Left forelimb (tissue), 1 donor: ENCODE results near the gene IGHMBP2.
"Not testable (repeated sequence)": the region's sequence is repeated elsewhere in the genome, so short reads cannot be mapped to it uniquely, and the experiment has no call there.

Source experiments
- DNase-seq: peaks from one replicate; pipeline ENCODE4 v3.0.0-alpha.2; 2018; ENCODE audit warnings: low spot score

Gene IGHMBP2

DNA sequence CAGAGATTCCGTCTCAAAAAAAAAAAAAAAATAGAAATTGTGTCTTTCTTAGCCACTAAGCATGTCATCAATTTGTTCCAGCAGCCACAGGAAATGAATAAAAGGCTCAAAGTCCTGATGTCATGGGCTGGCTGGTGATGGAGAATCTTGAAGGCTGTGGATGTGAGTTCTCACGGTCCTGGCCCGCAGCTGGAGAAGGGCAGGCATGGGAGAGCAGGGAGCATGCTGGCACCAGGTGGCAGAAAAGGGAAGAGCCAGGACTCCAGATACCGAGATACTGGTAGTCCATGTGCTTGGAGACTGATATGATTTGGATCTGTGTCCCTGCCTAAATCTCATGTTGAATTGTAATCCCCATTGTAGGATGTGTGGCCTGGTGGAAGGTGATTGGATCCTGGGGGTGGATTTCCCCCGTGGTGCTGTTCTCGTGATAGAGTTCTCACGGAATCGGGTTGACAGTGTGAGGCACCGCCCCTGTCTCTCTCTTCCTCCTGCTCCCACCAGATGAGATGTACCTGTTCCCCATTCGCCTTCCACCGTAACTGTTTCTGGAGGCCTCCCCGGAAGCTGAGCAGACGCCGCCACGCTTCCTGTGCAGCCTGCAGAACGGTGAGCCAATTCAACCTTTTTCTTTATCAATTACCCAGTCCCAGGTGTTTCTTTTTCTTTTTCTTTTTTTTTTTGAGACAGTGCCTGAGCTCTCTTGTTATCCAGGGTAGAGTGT, 59.0 kb downstream of the IGHMBP2 start:
- DNase-seq = no peak

DNA sequence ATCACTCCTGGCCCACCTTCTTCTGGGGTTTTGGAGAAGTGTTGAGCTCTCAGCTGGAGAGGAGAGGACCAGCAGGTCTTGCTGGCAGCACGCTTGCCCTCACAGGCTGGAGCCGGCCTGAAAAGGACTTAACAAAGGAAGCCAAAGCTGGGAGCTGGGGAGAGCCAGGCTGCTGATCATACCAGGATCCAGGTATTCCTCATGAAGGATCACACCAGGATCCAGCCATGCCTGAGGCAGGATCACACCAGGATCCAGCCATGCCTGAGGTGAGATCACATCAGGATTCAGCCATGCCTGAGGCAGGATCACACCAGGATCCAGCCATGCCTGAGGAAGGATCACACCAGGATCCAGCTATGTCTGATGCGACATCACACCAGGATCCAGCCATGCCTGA, 60.1 kb downstream of the IGHMBP2 start:
- DNase-seq = no peak

DNA sequence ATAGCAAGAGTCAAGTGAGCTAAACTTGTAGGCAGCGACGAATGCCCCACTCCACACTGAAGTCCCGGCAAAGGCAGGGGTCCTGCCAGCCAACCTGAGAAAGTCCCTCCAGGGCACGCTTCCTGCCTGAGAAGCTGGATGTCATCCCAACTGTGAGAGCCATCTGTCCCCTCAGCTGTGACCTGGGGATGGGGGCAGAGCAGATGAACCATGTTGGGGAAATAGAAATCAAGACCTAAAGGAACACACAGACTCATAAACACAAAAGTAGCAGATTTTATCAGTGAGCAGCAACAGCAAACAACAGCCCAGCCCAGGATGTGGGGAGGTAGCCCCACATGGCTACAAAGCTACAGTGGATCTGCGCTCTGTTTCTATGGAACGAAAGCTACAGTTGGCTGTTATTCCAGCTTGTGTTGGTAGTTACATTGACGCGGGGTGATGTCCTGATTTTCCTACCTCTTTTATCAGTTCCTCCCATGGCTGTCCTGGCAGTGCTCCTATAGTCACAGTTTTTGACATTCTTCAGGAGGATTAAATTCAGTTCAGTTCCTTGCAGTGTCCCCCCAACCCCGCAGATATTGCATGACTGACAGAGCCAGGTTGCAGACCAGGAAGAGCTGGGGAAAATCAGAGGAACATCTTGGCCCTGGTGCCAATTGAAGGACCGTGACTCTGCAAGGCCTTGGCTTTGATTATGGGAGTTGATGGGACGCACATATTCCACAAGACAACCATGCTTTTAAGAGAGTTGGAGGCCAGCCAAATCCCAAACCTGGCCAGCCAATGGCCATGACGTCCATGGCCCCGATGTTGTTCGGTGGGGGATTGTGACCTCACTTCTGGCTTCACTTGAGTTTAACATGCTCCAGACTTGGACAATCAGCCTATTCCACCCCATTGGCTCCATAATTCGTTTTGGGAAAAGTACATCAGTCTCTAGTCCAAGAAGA, 62.5 kb downstream of the IGHMBP2 start:
- DNase-seq = peak; percentile 80

DNA sequence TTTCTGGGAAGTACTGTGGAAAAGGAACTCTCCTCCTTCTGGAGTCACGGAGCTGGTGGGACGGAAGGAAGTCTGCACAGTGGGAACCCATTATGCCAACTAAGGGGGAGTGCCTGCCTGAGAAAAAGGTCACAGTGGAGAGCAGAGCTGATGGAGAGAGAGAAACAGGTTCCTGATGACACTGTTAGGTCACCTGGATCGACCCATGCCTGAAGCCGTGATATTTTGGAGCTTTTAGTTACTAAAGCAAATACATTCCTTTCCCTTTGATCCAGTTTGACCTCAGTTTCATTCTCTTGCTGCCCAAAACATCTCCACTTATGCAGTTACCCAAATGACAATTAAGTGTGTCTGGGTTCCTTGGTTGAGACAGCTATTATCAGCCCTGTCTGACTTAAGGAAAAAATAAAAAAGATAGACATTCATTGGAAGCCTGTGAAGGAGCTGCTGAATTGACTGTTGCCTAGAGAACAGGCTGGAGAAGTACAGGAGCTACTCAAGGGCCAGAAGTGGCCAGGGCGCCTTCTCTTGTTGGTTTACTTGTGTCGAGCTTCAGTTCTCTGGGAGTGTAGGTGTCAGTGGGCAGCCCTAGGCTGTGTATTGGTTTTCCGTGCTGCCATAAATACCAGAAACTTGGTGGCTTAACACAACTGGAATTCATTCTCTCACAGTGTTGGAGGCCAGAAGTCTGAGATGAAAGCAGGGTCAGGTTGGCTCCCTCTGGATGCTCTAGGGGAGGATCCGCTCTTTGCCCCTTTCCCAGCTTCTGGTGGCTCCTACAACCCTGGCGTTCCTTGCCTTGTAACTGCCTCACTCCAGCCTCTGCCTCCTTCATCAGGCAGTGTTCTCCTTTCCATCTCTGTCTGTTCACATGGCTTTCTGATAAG, 63.4 kb downstream of the IGHMBP2 start:
- no peak for DNase-seq

DNA sequence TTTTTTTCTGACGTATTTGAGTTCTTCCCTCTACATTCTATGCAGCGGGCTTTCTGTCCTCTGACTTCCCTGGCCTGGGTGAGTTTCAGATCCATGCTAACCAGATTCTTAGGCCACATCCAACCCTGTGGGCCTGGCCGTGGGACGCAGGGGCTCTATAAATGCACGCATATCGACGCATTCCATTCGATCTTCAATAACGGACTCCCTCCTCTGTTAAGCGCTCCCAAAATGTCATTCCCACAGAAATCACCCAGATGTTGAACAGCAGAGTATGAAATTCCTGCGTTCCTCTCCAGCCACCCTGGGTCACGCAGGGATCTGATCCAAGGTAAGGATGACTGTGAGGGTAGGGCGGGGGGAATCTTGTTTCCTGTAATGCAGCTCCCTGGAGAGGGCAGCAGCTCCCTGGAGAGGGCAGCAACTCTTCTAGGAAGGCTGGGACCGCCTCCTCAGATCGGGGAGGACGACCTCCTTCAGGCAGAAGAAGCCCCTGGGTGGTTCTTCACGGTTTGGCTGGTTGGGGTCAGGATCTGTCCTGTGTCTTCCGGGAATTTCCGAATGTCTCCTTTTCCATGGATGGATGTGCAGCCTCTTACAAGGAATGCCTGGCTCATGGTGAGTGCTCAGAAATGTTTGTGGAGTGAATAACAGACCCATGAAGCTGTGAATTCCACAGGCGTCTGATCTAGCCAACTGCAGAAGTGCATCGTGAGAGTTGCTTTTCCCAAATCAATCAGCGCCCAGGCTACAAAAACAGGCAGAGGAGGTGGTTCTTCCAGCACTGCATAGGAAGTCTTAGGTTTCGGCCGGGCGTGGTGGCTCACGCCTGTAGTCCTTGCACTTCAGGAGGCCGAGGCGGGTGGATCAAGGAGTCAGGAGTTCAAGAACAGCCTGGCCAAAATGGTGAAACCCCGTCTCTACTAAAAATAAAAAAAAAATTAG, 64.9 kb downstream of the IGHMBP2 start:
- no peak for DNase-seq

DNA sequence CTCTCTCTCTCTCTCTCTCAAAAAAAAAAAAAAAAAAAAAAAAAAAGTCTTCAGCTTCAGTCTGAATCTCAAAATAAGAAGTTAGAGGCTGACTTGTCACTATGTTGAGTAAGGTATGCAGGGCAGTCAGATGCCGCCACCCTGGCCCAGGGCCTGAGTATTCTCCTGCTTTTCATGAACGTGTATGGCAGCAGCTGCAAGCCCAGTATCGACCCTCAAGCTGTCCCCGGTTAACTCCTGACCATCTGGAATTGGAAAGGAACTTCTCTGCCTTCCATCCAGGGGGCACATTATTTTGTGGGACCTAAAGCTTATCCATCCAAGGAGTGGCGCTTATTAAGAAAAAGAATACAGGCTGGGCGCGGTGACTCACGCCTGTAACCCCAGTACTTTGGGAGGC, 65.7 kb downstream of the IGHMBP2 start:
- DNase-seq = no peak

DNA sequence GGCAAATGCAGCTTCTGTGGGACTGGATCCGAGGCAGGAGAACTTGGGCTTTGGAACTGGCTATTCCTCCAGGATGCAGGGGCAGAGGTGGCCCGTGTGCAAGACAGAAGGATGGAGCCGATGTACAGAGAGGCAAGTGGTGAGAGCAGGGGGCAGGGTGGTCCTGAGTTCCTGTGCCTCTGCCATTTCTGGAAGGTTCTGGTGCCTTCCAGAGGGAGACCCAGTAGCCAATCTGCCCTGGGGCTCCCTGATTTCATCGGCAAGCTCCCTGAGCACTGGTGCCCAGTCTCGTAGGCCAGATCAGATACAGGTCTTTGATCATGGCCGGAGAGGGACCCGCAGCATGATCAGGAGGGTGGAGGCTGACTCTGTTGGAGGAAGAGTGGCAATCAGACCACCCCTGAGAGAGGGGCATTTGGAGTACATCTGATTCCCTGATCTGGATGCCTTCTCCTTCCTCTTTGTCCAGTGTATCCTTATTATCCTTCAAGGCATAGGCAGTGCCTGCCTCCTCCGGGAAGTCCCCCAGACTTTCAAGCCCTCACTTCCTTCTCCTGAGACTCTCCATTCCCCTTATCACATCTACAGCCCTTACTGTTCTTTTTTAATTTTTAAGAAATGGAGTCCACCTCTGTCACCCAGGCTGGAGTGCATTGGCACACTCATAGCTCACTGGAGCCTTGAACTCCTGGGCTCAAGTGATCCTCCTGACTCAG, 67.4 kb downstream of the IGHMBP2 start:
- DNase-seq = no peak

DNA sequence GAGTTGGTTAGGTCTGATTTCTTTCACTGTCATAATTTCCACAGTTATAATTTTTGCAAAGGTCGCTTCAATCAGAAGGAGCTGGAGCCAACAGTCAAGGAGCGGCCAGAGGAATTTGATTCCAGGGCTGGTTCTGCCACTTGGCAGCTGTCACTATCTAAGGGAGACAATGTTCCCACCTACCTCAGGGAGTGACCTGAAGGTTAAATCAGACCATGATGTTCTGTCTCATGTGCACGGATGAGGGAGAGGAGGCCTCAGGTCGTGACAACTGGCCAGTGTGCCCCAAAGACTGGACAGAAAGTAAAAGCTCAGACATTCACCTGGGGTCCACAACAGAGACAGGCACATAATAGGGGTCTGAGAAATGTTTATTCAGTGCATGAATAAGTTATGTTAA, 69.5 kb downstream of the IGHMBP2 start:
- DNase-seq = no peak

DNA sequence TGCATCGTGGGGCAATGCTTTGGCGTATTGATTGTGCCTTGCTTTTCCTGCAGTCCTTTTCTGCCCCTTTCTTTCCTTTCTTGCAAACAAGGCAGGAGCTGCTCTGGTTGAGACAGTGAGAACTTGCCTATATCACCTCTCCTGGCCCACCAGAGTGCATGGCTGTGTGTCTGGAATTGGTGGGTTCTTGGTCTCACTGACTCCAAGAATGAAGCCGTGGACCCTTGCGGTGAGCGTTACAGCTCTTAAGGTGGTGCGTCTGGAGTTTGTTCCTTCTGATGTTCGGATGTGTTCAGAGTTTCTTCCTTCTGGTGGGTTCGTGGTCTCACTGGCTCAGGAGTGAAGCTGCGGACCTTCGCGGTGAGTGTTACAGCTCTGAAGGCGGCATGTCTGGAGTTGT, 70.0 kb downstream of the IGHMBP2 start:
- DNase-seq = not testable (repeated sequence)

DNA sequence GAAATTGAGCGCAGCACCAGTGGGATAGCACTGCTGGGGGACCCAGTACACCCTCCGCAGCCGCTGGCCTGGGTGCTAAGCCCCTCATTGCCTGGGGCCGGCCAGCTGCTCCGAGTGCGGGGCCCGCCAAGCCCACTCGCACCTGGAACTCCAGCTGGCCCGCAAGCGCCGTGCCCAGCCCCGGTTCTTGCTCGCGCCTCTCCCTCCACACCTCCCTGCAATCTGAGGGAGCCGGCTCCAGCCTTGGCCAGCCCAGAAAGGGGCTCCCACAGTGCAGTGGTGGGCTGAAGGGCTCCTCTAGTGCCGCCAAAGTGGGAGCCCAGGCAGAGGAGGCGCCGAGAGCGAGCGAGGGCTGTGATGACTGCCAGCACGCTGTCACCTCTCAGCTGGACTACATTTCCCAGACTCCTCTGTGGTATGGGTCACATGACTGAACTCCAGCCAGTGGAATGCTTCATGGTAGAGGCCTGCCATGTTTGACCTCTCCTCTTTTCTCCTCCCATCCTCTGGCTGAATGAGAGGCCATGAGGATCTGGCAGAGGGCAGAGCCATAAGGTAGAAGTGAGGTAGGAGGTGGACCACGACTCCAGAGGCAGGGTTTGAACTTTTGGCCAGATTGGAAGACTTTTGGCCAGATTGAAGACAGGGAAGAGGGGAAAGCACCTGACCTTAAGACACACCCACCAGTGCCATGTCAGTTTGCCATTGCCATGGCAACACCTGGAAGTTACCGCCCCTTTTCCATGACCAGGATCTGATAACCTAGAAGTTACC, 70.9 kb downstream of the IGHMBP2 start:
- DNase-seq = no peak

DNA sequence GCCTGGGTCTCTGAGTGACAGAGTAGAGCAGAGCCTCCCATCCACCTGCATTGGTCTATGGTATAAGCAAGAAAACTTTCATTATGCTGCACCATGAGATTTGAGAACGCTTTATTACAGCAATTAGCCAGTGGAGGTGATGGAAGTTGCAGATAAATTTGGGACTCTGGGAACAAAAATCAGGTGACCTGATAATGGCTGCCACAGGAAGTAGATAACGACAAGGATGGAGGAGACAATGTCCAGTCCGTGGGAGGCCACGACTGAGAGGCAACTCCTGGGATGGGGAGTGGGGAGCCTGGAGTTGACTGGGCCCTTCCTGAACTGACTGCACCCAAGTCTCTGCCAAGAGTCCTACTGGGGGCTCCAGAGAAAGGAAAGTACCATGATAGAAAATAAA, 72.4 kb downstream of the IGHMBP2 start:
- no peak for DNase-seq

DNA sequence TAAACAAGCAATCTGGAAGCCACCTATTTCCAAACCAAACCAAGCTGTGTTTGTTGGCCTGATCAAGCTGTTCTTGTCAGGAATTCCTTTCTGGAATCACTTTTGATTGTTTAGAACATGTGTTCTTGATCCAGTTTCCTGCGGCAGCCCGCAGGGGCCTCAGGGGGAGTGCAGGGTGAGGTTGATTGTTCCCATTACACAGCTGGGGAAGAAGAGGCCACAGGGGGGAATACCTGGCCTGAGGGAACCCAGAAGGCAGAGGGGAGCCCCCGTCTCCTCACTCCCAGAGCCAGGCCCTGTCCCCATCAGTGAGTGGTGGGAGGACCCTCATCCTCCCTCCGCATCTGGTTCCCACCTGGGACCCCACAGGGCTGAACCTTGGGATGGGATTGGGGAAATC, 72.9 kb downstream of the IGHMBP2 start:
- no peak for DNase-seq

DNA sequence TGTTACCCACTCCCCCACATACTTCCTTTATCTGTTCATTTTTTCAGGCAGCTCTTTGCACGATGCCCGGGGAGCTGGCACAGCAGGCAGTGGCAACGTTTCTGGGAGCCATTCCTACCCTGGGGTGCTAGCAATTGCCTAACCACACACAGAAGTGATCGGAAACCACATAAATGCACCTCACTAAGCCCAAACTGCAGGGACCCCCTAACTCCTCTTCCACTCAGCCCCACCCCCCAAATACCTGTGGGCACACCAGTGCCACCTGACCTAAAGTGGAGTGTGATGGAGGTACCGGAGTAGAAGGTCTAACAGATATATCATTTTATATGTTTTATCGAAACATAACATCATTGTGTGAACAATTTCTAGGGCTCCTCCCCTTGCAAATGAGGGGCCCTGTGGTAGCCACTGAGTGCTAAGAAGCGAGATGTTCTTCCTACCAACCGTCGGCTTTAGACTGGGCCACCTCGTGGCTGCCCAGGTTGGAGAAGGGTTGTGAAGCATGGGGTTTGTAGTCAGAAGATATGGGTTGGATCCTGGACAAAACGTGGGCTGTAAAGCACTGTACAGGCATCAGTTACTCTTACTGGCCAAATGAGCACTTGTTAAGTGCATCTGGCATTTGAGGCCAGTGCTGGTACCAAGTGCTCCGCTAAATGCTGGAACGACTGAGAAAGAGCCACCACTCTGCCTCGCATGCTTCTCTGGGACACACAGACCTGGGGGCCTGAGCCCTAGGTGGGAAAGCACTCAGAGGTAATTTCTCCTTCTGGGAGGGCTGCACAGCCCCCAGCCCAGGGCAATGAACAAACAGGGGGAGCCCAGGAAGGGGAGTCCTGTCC, 74.3 kb downstream of the IGHMBP2 start:
- no peak for DNase-seq

DNA sequence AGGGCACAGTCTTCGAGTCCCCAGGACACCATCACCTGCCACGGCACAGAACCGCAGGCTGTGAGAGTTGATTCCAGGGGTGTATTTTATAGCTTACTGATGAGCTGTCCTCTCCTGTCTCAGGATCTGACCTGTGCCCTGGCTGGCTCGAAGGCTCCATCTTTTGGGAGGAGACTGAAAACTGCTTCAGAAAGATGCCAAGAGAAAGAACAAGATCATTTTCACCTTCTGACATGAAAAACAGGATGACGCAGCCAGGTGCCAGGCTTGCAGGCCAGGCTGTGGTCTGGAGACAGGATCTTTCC, 74.9 kb downstream of the IGHMBP2 start:
- no peak for DNase-seq

DNA sequence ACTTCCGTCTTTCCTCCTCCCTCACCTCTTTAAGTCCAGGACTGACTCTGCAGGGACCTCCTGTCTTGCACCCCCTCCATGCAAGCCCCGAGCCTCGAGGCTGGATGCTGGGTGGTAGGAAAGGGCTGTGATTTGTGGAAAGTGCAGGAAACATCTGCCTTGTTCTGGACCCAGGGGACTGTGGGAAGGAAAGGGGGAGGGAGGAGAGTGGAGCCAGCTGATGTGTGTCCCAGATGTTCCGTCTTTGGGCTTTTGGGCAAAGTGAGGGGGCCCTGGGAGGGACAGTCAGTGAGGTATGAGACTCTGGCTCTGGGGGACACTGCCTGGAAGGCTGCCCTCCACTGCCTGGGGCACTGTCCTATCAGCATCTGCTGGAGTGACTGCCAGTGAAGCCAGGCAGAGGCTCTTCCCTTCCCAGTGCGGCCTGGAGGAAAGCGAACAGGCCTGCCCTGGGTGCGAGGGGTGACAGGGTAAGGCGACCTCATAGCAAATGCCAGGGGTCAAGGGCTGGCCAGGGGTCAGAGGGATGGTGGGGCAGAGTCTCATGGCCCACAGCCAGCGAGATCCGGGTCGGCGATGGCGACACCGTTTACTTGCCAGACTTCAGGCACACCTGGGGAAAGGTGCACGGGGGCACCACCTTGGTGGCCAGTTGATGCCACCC, 75.4 kb downstream of the IGHMBP2 start:
- peak; percentile 74 for DNase-seq

DNA sequence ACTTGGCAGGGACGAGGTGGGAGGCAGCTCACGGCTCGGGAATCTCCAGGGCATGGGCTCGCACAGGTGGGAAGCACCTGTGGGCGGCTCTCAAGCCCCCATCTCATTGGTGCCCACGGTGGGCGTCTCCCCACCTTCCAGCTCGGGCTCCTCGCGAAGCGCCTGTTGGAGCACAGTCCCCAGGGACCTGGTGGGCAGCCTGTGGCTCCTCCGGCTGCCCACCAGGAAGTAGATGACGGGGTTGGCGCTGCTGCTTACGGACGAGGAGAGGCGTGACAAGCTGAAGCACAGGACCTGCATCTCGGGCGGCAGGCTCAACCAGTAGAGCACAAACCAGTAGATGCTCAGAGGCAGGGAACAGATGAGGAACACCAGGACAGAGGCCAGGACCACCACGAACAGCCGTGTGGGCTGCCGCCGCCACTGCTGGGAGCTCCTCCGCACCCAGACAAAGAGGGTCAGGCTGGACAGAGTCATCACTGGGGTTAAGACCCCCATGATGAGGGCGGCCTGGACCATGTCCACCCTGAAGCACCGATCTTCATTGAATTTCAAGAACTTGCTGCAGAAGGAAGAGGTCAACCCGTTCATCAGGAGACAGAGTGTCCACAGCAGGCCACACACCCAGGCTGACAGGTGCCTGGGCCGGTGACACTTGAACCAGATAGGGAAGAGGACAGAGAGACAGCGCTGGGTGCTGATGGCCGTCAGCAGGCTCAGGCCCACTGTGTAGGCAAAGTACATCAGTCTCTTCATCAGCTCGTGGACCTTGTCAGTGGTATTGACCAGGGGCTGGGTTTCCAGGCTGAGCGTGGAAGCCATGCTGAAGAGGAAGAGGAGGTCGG, 76.5 kb downstream of the IGHMBP2 start:
- no peak for DNase-seq

DNA sequence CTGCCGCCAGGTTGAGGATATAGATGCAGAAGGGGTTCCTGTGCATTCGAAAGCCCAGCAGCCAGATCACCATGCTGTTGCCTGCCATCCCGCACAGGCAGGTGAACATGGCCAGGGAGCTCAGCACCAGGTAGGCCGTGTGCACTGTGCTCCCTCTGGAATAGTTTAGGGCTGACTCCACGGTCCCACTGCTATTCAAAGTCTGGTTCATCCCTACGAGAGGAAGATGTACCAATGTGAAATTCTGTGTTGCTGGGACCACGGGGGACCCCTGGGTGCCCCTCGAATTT, 77.0 kb downstream of the IGHMBP2 start, which contains the start of gene MRGPRD:
Gene MRGPRD, minus strand, starts transcription at position 211 of the 290 bp plus-strand sequence. Its CDS starts 0 bp downstream, at position 211.
- no peak for DNase-seq

DNA sequence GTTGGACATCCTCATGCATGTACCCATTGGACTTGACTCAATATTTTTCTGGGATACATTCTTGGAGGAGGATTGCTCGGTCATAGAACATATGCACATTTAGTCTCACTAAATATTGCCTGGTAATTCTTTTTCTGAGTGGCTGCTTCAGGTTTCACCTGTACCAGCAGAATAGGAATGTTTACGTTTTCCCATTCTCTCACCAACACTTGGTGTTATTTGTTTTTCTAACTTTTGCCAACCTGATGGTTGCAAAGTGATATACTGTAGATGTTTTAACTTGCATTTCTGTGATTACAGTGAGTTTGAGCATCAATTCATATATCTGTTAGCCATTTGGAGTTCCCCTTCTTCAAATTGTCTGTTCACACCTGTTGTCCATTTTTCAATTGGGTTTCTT, 78.4 kb downstream of the IGHMBP2 start:
- DNase-seq = no peak
